Mammary epithelial cell (primary cell): ENCODE data around the gene PGF.

Source experiments
- EZH2 ChIP-seq: IDR thresholded peaks from 2 replicates; pipeline ENCODE4 v1.6.1; 2012; ENCODE audit warnings: low read length, inconsistent platforms, borderline replicate concordance
- TF ChIP-seq, protein P1 (sequence below), 2 donors: IDR thresholded peaks in 1 of 2; conservative IDR thresholded peaks in 1 of 2; 2 replicates each; pipeline ENCODE4 v1.5.1; 2011 to 2012; ENCODE audit warnings: inconsistent platforms in 2 of 2, low read length in 2 of 2, mild to moderate bottlenecking in 2 of 2, control low read depth in 1 of 2, low read depth in 1 of 2; ENCODE audit not compliant: insufficient read depth in 1 of 2; ENCODE audit errors: extremely low read depth in 1 of 2

DNA sequence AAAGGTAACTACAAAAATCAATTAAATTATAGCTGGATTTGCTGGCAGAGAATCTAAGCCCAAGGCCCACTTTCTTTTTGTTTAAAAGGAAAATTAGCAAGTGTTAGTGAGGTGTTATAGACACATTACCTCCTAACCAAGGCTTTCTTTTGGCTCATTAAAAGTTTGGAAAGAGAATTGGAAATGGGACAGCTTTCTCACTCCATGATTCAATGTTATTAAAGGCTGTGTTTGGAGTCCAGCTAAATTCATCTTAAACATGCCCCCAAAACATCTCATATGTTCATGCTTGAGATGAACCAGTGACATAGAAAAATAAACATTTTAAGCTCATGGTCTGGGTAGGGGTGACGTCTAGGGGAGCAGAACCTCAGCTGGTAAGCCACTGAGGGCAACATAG is 13.4 kb upstream of the PGF start:
- TF ChIP-seq, protein P1, sequence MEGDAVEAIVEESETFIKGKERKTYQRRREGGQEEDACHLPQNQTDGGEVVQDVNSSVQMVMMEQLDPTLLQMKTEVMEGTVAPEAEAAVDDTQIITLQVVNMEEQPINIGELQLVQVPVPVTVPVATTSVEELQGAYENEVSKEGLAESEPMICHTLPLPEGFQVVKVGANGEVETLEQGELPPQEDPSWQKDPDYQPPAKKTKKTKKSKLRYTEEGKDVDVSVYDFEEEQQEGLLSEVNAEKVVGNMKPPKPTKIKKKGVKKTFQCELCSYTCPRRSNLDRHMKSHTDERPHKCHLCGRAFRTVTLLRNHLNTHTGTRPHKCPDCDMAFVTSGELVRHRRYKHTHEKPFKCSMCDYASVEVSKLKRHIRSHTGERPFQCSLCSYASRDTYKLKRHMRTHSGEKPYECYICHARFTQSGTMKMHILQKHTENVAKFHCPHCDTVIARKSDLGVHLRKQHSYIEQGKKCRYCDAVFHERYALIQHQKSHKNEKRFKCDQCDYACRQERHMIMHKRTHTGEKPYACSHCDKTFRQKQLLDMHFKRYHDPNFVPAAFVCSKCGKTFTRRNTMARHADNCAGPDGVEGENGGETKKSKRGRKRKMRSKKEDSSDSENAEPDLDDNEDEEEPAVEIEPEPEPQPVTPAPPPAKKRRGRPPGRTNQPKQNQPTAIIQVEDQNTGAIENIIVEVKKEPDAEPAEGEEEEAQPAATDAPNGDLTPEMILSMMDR (conservative IDR thresholded peaks at IDR 0.05 in 1 of 2, IDR thresholded peaks at IDR 0.05 in 1 of 2; ENCODE audit: extremely low read depth in 1 of 2, insufficient read depth in 1 of 2, low read depth in 1 of 2, low read length in 2 of 2) = no peak
- TF ChIP-seq EZH2 = no peak
